Stimulated activated CD4-positive, alpha-beta T cell treated with anti-CD3 and anti-CD28 coated beads, Interleukin-2, amount 100 ng/mL, for 48 hours (primary cell): ENCODE data around the gene CFDP1.

Experiments used
- DNase-seq, 2 donors: peaks; one replicate each; pipeline ENCODE4 v3.0.0-alpha.2; 2020

CFDP1 gene

DNA sequence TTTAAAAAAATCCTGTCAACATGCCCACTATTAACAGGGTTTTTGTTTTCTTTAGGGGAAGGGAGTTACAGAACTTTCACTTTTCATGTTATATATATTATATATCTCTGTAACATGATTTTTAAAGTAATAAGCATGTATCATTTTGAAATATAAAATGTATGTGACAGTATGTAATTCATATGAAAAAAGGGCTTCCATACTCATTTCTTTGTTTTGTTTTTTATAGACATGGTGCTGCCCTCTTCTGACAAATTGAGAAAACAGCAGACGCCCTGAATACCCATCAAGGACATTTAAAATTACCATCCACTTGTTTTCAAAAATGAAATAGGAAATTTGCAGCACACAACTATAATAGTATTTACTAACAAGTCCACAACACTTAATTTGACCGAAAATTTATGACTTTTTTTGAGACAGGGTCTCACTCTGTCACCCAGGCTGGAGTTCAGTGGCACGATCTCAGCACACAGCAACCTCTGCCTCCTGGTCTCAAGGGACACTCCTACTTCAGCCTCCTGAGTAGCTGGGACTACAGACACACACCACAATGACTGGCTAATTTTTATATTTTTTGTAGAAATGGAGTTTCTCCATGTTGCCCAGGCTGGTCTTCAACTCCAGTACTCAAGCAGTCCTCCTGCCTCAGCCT lies 30.4 kb downstream of the CFDP1 start:
- DNase-seq = no peak

- no peak for DNase-seq
Measured at GRCh38 chr16:75402159-75402820, 31.0 kb downstream of the CFDP1 start.

- DNase-seq = no peak
Measured at GRCh38 chr16:75401691-75402090, 31.6 kb downstream of the CFDP1 start.

GRCh38 chr16:75398333-75398732 lies 35.0 kb downstream of the CFDP1 start:
- no peak for DNase-seq

- DNase-seq = no peak
Measured at GRCh38 chr16:75394941-75395340, 38.4 kb downstream of the CFDP1 start.

- no peak for DNase-seq
Measured at GRCh38 chr16:75392906-75393305, 40.4 kb downstream of the CFDP1 start.

DNA sequence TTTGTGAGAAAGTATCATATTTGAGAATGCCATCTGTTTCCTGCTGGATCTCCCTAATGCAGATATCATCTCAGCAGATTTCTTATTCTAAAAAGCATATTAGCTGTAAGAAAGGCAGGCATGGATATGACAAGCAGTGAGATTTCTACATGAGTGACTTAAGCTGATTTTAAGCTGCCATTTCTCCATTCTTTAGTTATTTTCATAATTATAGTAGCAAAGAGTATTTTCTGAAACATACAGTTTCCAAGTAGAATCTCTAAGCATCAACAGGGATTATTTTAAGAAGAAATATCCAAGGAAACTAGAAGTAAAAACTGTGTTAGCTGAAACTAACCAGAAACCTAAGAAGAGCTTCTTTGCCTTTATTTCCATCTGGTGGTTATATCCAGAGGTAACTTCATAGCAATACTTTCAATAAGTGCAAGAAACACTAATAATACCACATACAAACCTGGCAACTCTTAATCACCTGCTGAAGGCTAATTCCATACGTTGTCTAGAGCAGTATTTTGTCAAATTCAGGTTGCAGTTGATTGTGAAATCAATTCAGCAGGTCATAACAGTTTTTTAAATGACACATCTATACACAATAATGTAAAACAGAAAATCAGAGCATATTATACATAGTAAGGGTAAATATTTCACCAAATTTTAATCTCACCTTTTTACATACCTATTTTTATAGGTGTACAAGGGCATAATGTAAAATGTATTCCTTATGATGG lies 42.2 kb downstream of the CFDP1 start:
- no peak for DNase-seq

DNA sequence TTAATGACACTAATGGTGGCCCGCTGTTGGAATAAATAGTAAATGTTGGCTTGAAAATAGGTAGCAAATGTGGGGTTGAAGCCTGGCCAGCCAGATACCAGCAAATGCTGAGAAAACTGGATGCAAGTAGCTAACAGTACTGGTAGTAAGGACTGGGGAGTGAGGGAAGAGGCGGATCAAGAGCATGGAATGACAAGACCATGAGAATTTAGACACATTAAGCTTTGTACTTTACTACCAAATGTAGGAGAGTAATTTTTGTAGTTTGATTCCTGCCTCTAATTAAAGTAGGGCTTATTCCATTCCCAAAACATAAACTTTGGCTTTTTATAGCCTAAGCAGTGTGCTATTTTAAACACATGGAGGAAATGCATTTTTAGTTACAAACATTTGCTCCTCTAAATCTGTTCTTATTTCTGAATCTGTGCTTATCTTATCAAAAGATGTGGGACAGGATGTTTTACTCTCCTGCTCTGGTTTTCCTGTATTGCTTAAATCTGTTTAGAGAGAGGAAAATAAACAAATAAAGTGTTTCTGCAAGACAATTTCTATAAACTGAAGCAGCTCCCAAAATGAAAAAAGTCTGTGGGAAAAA lies 44.1 kb downstream of the CFDP1 start:
- no peak for DNase-seq

GRCh38 chr16:75387951-75388350 lies 45.4 kb downstream of the CFDP1 start:
- no peak for DNase-seq

- DNase-seq = no peak
Measured at GRCh38 chr16:75385507-75386152, 47.7 kb downstream of the CFDP1 start.

GRCh38 chr16:75383141-75383540 lies 50.2 kb downstream of the CFDP1 start:
- DNase-seq = no peak

- no peak for DNase-seq
Measured at GRCh38 chr16:75382611-75383010, 50.7 kb downstream of the CFDP1 start.

DNA sequence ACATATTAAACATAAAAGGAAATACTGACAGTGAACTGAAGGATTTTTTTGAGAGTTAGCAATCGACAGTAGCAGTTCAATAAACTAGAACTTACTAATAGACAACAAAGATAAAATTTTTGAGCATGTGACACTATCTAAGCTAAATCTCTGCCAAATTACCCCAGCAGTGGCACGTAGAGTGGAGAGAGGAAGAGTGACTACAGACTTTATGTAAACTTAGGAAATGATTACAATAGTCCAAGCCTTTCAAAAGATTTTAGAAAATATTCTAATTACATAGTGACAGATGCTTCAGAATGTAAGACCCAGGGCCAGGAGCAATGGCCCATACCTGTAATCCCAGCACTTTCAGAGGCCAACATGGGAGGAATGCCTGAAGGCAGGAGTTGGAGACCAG lies 52.4 kb downstream of the CFDP1 start:
- no peak for DNase-seq

- DNase-seq = no peak
Measured at GRCh38 chr16:75379911-75380847, 53.1 kb downstream of the CFDP1 start.

DNA sequence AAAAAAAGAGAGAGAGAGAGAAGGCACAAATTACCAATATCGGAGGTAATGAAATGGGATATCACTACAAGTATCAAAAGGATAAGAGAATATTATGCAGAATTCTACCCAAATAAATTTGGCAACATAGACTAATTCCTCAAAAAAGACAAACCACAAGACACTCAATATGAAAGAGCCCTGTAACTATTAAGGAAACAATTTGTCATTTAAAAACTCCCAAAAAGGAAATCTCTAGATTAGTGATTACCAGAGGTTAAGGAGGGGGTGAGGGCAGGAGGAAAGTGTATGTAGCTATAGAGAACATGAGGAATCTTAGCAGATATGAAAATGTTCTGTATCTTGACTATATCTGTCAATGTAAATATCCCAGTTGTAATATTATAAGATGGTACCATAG lies 54.0 kb downstream of the CFDP1 start:
- DNase-seq = no peak

DNA sequence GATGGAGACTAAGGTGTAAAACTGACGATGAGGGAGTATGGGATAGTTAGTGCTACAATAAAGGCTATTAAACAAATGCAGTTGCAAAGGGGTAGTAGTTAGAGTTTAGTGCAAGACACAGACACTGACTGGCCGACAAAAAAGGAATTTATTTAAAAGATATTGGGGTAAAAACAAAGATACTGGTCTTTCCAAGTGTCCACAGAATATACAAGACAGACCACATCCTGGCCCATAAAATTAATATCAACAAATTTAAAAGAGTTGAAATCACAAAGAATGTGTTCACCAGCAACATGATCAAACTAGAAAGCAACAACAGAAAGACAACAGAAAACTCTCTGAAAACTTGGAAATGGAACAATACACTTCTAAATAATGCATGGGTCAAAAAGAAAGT lies 54.7 kb downstream of the CFDP1 start:
- DNase-seq = no peak

DNA sequence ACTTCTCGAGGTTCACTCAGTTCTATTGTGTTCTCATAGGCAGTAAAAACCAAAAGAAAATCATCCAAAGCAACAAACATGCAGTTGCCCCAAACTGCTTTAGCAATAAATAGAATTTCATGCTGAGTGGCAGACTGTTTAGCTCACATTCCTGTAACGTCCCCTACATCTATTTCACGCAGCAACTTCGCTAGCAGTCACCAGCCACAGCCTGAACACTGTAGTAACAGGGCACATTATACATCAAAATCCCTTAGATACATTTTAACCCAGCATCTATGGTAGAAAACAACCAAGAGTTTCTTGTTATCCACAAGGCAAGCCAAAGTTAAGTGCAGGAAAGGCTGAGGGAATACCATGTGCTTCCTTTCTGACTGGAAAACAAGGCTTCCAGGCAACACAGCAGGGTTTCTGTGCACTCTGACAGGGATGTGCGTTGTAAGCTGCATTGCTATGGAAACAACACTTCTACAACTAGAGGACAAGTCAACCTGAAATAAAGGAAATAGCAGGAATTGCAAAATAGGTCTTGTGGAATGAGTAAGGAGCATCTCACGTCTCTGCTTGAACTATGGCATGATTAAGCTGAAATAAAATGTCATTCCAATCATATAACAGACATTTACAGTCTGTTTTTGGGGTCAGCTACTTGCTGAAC lies 55.4 kb downstream of the CFDP1 start:
- DNase-seq = no peak

- no peak for DNase-seq
Measured at GRCh38 chr16:75376475-75377161, 56.7 kb downstream of the CFDP1 start.

DNA sequence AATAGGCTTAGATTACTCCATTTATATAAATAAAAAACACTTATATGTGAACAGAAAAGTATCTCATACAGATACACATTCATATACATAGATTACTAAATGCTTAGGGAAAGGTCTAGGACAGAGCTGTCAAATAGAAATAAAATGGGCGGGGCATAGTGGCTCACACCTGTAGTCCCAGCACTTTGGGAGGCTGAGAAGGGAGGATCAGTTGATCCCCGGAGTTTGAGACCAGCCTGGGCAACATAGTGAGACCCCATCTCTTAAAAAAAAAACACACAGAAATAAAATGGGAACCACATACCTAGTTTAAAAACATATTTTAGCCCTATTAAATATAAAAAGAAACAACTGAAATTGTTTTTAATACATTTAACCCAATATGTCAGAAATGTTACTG lies 58.9 kb downstream of the CFDP1 start:
- no peak for DNase-seq

- DNase-seq = no peak
Measured at GRCh38 chr16:75372236-75372856, 61.0 kb downstream of the CFDP1 start.
